Upper lobe of right lung (tissue), 1 donor: ENCODE data around the gene PVR. TPM values are rescaled to one million over a fixed set of nuclear protein-coding genes. Genes with fewer than 3 reads are reported as not detected.
A peak's percentile ranks its signal among the peaks of the same experiment; 100 is the strongest.

Experiments
- ATAC-seq: fragments of 200-7000 bp; cut with Tn5 transposase; one replicate; pipeline ENCODE4 v1.9.1; 2020; ENCODE audit warnings: mild to moderate bottlenecking, moderate library complexity
- DNase-seq: peaks from one replicate; pipeline ENCODE4 v3.0.0-alpha.2; 2020
- H3K27ac ChIP-seq: fragments of 200-600 bp; one replicate; pipeline ENCODE4 v1.8.0; 2022
- H3K27me3 ChIP-seq: fragments of 200-600 bp; one replicate; pipeline ENCODE4 v1.8.0; 2022; ENCODE audit warnings: mild to moderate bottlenecking
- H3K36me3 ChIP-seq: fragments of 200-600 bp; one replicate; pipeline ENCODE4 v1.8.0; 2022
- H3K4me1 ChIP-seq: fragments of 200-600 bp; one replicate; pipeline ENCODE4 v1.8.0; 2022
- H3K4me3 ChIP-seq: fragments of 200-600 bp; one replicate; pipeline ENCODE4 v1.8.0; 2022; ENCODE audit warnings: mild to moderate bottlenecking
- H3K9me3 ChIP-seq: fragments of 200-600 bp; one replicate; pipeline ENCODE4 v1.8.0; 2022
- CTCF ChIP-seq: fragments of 200-600 bp; IDR thresholded peaks from one replicate; pipeline ENCODE4 v1.8.0; 2022; ENCODE audit warnings: antibody characterized with exemption
- intact Hi-C: fragments of 100-400 bp; cut with DNase I; formaldehyde crosslinking; loops from one replicate; pipeline ENCODE4 v1.11.0; 2022
- total RNA-seq: library from RNA; stranded (reverse); fragmentation: NEBNext Ultra II Directional; extraction: Animal tissue kit (Norgen Biotek cat#: 25700); gene quantifications from one replicate; pipeline ENCODE4 v1.2.1, GENCODE V29; 2021
- donor health status: DM: no; HTN: yes; CAD: no; lungs with severe emphysema.

Gene PVR
- total RNA-seq, 1 donor from 2014 or later = 40.8 TPM

GRCh38 chr19:44642377-44642776 lies 1.3 kb upstream of the PVR start:
- Histone ChIP-seq H3K9me3 (no peaks in the 10 kb centered on the region), H3K27ac (no peak overlapping the region), H3K27me3 (no peaks in the 10 kb centered on the region), H3K4me1 (peaks cover 4% of the 10 kb centered on the region), H3K4me3 (no peak overlapping the region), H3K36me3 (no peaks in the 10 kb centered on the region)
- intact Hi-C loops = no loop called here
- no peak for TF ChIP-seq CTCF
- no peak for DNase-seq
- ATAC-seq = no peak

GRCh38 chr19:44644402-44645016 lies 799 bp downstream of the PVR start:
- H3K36me3 ChIP-seq = peaks cover under 1% of the 10 kb centered on the region
- H3K4me1 ChIP-seq = peaks cover 13% of the 10 kb centered on the region
- DNase-seq = peak; percentile 68
- no peaks in the 10 kb centered on the region for H3K27me3 ChIP-seq
- H3K9me3 ChIP-seq = no peaks in the 10 kb centered on the region
- peak overlapping the region; percentile 87 for H3K27ac ChIP-seq
- intact Hi-C loops = no loop called here
- ATAC-seq = peak; percentile 37
- peak overlapping the region; percentile 85 for H3K4me3 ChIP-seq
- no peak for TF ChIP-seq CTCF

- Histone ChIP-seq H3K9me3 (no peaks in the 10 kb centered on the region), H3K4me3 (peak overlapping the region; percentile 17), H3K36me3 (peaks cover 11% of the 10 kb centered on the region), H3K27ac (no peak overlapping the region), H3K4me1 (peaks cover 13% of the 10 kb centered on the region), H3K27me3 (no peaks in the 10 kb centered on the region)
- ATAC-seq (no peak), DNase-seq (no peak)
- no peak for TF ChIP-seq CTCF
- intact Hi-C loops = no loop called here
Measured at GRCh38 chr19:44645407-44646048, 1.8 kb downstream of the PVR start.

GRCh38 chr19:44646049-44646416 lies 2.3 kb downstream of the PVR start:
- ATAC-seq (no peak), DNase-seq (no peak)
- H3K27ac ChIP-seq = no peak overlapping the region
- H3K4me3 ChIP-seq = no peak overlapping the region
- peaks cover 16% of the 10 kb centered on the region for H3K36me3 ChIP-seq
- intact Hi-C loops = no loop called here
- TF ChIP-seq CTCF = no peak
- no peaks in the 10 kb centered on the region for H3K27me3 ChIP-seq
- peaks cover 13% of the 10 kb centered on the region for H3K4me1 ChIP-seq
- no peaks in the 10 kb centered on the region for H3K9me3 ChIP-seq

- TF ChIP-seq CTCF = no peak
- peaks cover 27% of the 10 kb centered on the region for H3K36me3 ChIP-seq
- H3K27ac ChIP-seq = no peak overlapping the region
- DNase-seq (no peak), ATAC-seq (no peak)
- H3K9me3 ChIP-seq = no peaks in the 10 kb centered on the region
- H3K4me3 ChIP-seq = no peak overlapping the region
- peaks cover 13% of the 10 kb centered on the region for H3K4me1 ChIP-seq
- intact Hi-C loops = no loop called here
- H3K27me3 ChIP-seq = no peaks in the 10 kb centered on the region
Measured at GRCh38 chr19:44647144-44647543, 3.4 kb downstream of the PVR start.
